ENCODE results near the gene P3H2.

Gene P3H2

DNA sequence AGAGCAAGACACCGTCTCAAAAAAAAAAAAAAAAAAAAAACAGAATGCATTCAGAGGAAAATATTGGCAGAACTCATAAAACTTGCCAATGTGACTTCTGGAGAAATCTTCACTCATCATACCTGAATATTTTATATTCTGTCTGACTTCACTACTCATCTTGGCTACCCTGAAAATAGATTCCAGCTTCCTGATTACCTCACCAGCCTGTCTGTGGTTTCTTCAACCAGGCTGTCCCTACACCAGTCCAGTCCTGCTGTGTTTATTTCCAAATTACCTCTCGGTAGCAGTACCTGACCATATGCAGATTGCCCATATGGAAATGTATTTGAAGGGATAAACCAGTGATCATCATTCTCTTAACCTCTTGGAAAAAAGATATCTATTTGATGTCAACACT, 9.3 kb upstream of the P3H2 start:
- H4K20me1 ChIP-seq (ENCODE audit: insufficient read depth): no peaks in the 10 kb centered on the region
- no peaks in the 10 kb centered on the region for H3K36me3 ChIP-seq (ENCODE audit: insufficient read depth)
- no peaks in the 10 kb centered on the region for H3K27me3 ChIP-seq (ENCODE audit: insufficient read depth, low read depth)
- TF ChIP-seq, protein P1, sequence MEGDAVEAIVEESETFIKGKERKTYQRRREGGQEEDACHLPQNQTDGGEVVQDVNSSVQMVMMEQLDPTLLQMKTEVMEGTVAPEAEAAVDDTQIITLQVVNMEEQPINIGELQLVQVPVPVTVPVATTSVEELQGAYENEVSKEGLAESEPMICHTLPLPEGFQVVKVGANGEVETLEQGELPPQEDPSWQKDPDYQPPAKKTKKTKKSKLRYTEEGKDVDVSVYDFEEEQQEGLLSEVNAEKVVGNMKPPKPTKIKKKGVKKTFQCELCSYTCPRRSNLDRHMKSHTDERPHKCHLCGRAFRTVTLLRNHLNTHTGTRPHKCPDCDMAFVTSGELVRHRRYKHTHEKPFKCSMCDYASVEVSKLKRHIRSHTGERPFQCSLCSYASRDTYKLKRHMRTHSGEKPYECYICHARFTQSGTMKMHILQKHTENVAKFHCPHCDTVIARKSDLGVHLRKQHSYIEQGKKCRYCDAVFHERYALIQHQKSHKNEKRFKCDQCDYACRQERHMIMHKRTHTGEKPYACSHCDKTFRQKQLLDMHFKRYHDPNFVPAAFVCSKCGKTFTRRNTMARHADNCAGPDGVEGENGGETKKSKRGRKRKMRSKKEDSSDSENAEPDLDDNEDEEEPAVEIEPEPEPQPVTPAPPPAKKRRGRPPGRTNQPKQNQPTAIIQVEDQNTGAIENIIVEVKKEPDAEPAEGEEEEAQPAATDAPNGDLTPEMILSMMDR (conservative IDR thresholded peaks at IDR 0.05; ENCODE audit: low read depth, low read length): no peak
- no peak overlapping the region for H3K4me2 ChIP-seq
- no peak overlapping the region for H3K4me3 ChIP-seq (IDR thresholded peaks at IDR 0.05; ENCODE audit: insufficient read depth, low read depth, low read length)
- no peak overlapping the region for H2AFZ ChIP-seq (ENCODE audit: low read depth)
- no peak overlapping the region for H3K27ac ChIP-seq
- H3K9ac ChIP-seq: no peak overlapping the region
- no peaks in the 10 kb centered on the region for H3K79me2 ChIP-seq (ENCODE audit: insufficient read depth, low read depth)
- H3K4me1 ChIP-seq (ENCODE audit: low read depth, poor library complexity, severe bottlenecking): peaks cover 4% of the 10 kb centered on the region

DNA sequence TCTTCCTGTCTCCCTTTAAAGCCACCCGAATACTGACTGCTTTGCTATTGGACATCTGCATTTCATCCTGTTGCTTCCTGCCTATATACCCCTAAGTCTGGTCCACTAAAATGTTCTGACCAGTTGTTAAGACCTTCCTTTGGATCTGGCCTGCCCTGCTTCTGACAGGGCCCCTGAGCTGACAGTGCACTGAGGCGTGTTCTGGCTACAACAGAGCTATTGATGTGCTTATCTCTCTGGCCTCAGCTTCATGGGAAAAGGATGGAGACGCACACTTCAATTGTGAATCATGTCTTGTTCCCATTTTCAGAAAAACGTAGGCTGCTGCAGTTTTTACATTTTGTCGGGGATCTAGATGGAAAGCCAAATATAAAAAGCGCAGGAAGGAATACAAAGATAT, 7.1 kb upstream of the P3H2 start:
- Histone ChIP-seq H3K27me3 (ENCODE audit: insufficient read depth, low read depth) (no peaks in the 10 kb centered on the region), H4K20me1 (ENCODE audit: insufficient read depth) (no peaks in the 10 kb centered on the region), H3K36me3 (ENCODE audit: insufficient read depth) (no peaks in the 10 kb centered on the region), H3K79me2 (ENCODE audit: insufficient read depth, low read depth) (no peaks in the 10 kb centered on the region), H3K4me2 (no peak overlapping the region), H3K4me3 (IDR thresholded peaks at IDR 0.05; ENCODE audit: insufficient read depth, low read depth, low read length) (no peak overlapping the region), H3K9ac (no peak overlapping the region), H3K27ac (no peak overlapping the region), H3K4me1 (ENCODE audit: low read depth, poor library complexity, severe bottlenecking) (no peaks in the 10 kb centered on the region), H2AFZ (ENCODE audit: low read depth) (no peak overlapping the region)
- TF ChIP-seq, protein P1 (conservative IDR thresholded peaks at IDR 0.05; ENCODE audit: low read depth, low read length): no peak

DNA sequence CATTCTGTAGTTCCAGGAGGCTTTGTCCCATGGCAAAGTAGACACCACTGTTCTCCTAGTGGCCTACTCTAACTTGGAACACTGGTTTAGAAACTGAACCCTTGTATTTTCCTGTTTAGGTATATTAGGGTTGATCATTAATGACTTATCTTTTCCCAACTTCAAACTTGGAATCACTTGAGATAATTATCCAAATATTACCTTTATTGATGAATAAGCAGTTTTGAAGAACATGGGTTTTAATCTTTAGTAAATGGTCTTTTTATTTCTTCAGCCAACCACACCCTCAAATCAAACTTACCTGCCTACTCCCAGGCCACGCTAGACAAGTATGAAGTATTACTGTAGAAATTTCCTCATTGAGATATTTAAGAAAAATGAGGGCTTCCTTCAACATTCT, 6.5 kb upstream of the P3H2 start:
- Histone ChIP-seq H3K9ac (no peak overlapping the region), H3K27me3 (ENCODE audit: insufficient read depth, low read depth) (no peaks in the 10 kb centered on the region), H3K4me3 (IDR thresholded peaks at IDR 0.05; ENCODE audit: insufficient read depth, low read depth, low read length) (no peak overlapping the region), H3K79me2 (ENCODE audit: insufficient read depth, low read depth) (no peaks in the 10 kb centered on the region), H4K20me1 (ENCODE audit: insufficient read depth) (no peaks in the 10 kb centered on the region), H3K27ac (no peak overlapping the region), H3K4me1 (ENCODE audit: low read depth, poor library complexity, severe bottlenecking) (no peaks in the 10 kb centered on the region), H2AFZ (ENCODE audit: low read depth) (no peak overlapping the region), H3K36me3 (ENCODE audit: insufficient read depth) (no peaks in the 10 kb centered on the region), H3K4me2 (no peak overlapping the region)
- TF ChIP-seq, protein P1 (conservative IDR thresholded peaks at IDR 0.05; ENCODE audit: low read depth, low read length): no peak

DNA sequence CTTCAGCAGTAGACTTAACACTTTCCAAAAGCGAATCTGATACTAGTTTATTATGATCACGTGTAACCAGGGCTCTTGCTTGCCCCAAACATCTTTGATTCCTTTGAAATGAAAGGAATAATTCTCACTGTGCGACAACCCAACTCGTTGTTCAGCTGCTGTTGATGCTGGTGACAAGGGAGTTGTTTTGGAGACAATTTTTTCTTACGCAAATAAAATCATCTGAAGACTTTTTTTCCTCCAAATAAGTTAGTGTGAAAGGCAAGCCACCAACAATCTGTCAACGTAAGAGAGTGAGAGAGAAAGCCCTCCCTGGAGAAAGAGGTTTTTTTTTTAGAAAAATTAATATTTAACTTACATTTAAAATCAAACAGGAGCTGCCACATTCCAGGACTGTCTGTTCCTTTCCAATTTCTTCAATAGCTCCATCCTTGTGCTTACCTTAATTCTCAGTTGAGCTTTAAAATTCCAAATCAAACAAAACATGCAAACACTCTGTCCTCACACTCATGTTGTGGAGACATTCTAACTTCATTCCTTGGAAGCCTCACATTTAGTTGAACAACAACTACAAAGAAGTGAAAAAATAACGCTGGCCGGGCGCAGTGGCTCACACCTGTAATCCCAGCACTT, 4.9 kb upstream of the P3H2 start:
- peaks cover 5% of the 10 kb centered on the region for H3K4me1 ChIP-seq (ENCODE audit: low read depth, poor library complexity, severe bottlenecking)
- H3K4me2 ChIP-seq: no peak overlapping the region

More for the DNA sequence above, 4.9 kb upstream of the P3H2 start:
- TF ChIP-seq, protein P1 (conservative IDR thresholded peaks at IDR 0.05; ENCODE audit: low read depth, low read length): no peak
- Histone ChIP-seq H2AFZ (ENCODE audit: low read depth) (no peak overlapping the region), H3K4me3 (IDR thresholded peaks at IDR 0.05; ENCODE audit: insufficient read depth, low read depth, low read length) (no peak overlapping the region), H4K20me1 (ENCODE audit: insufficient read depth) (no peaks in the 10 kb centered on the region), H3K36me3 (ENCODE audit: insufficient read depth) (no peaks in the 10 kb centered on the region), H3K79me2 (ENCODE audit: insufficient read depth, low read depth) (no peaks in the 10 kb centered on the region), H3K27ac (no peak overlapping the region), H3K9ac (no peak overlapping the region), H3K27me3 (ENCODE audit: insufficient read depth, low read depth) (no peaks in the 10 kb centered on the region)

All from KMS-11 (cell line).